ENCODE measurements around the gene CD320.

GRCh38 chr19:8335343-8336071, 27.3 kb upstream of the CD320 start:
- TF ChIP-seq POLR2A (IDR thresholded peaks at IDR 0.05) (no peak), CTCF (IDR thresholded peaks at IDR 0.05) (no peak), EP300 (IDR thresholded peaks at IDR 0.05) (no peak)

All from sigmoid colon (tissue), 4 donors.